K562 (cell line): ENCODE data around the gene ZNF165. TPM values are rescaled to one million over a fixed set of nuclear protein-coding genes. Genes with fewer than 3 reads are reported as not detected.

Experiments
- ARID1B ChIP-seq: fragments of 450-650 bp; IDR thresholded peaks from 2 replicates; pipeline ENCODE4 v1.6.1; 2016; ENCODE audit warnings: antibody characterized with exemption, mild to moderate bottlenecking, inconsistent platforms
- BRF1 ChIP-seq: IDR thresholded peaks from 3 replicates; pipeline ENCODE4 v1.6.1; 2011; ENCODE audit warnings: borderline replicate concordance, mild to moderate bottlenecking; ENCODE audit not compliant: insufficient read length; ENCODE audit errors: extremely low read depth
- CAMTA2 ChIP-seq: fragments of 250-450 bp; sonication (Bioruptor Pico); conservative IDR thresholded peaks from 2 replicates; pipeline ENCODE4 v1.5.1; 2022
- ETV5 ChIP-seq: sonication (generic); formaldehyde crosslinking; IDR thresholded peaks from 2 replicates; pipeline ENCODE4 v1.4.0; 2020; ENCODE audit warnings: low read depth, mild to moderate bottlenecking, missing genetic modification reagents
- JUND ChIP-seq, 2 experiments: IDR thresholded peaks; 2 replicates in 1 of 2; 3 replicates in 1 of 2; pipeline ENCODE4 v1.6.1; 2011; ENCODE audit warnings: borderline replicate concordance in 2 of 2, low read depth in 2 of 2, low read length in 2 of 2, improper control_type of control experiment in 1 of 2, missing biosample characterization in 1 of 2, missing genetic modification characterization in 1 of 2, missing genetic modification reagents in 1 of 2
- MNT ChIP-seq, 2 experiments: fragments of 450-650 bp; conservative IDR thresholded peaks; 2 replicates each; pipeline ENCODE4 v1.6.1; 2017; ENCODE audit warnings: mild to moderate bottlenecking in 2 of 2, moderate library complexity in 2 of 2
- NCOA2 ChIP-seq, 2 experiments: fragments of 450-650 bp; IDR thresholded peaks; 2 replicates each; pipeline ENCODE4 v1.6.1; 2018; ENCODE audit warnings: mild to moderate bottlenecking in 2 of 2, moderate library complexity in 1 of 2; ENCODE audit not compliant: partially characterized antibody in 2 of 2
- NR2C2 ChIP-seq, 2 experiments: fragments of 200-800 bp in 1 of 2; sonication (Bioruptor generic) in 1 of 2; sonication (generic) in 1 of 2; formaldehyde crosslinking in 1 of 2; IDR thresholded peaks; 2 replicates each; pipeline versions ENCODE4 v1.6.1 to v1.8.0; 2016 to 2022; ENCODE audit warnings: mild to moderate bottlenecking in 1 of 2, missing compliant biosample characterization in 1 of 2, missing genetic modification characterization in 1 of 2, missing genetic modification reagents in 1 of 2
- POLR2B ChIP-seq: fragments of 450-650 bp; IDR thresholded peaks from 2 replicates; pipeline ENCODE4 v1.6.1; 2018; ENCODE audit warnings: low read depth; ENCODE audit not compliant: partially characterized antibody
- RBM14 ChIP-seq: fragments of 200-400 bp; formaldehyde crosslinking; IDR thresholded peaks from 2 replicates; pipeline ENCODE4 v1.6.1; 2018; ENCODE audit warnings: low read depth, mild to moderate bottlenecking, low read length, moderate library complexity, borderline replicate concordance; ENCODE audit not compliant: insufficient read depth
- SMARCC2 ChIP-seq: fragments of 450-650 bp; IDR thresholded peaks from 2 replicates; pipeline ENCODE4 v1.6.1; 2017; ENCODE audit warnings: antibody characterized with exemption, moderate library complexity, mild to moderate bottlenecking, low read depth
- TOE1 ChIP-seq, 2 experiments: fragments of 450-650 bp in 1 of 2; sonication (generic) in 1 of 2; formaldehyde crosslinking in 1 of 2; IDR thresholded peaks; 2 replicates each; pipeline versions ENCODE4 v1.7.1 to v1.8.0; 2016 to 2022; ENCODE audit warnings: borderline replicate concordance in 2 of 2, mild to moderate bottlenecking in 2 of 2, antibody characterized with exemption in 1 of 2, inconsistent platforms in 1 of 2, low read depth in 1 of 2, missing genetic modification reagents in 1 of 2, moderate library complexity in 1 of 2
- ZC3H4 ChIP-seq: sonication (generic); formaldehyde crosslinking; IDR thresholded peaks from 2 replicates; pipeline ENCODE4 v1.9.0; 2021; ENCODE audit warnings: missing genetic modification reagents, borderline replicate concordance
- ZNF146 ChIP-seq: IDR thresholded peaks from one replicate; pipeline ENCODE4 v1.6.1; 2018; ENCODE audit warnings: missing compliant biosample characterization; ENCODE audit not compliant: unreplicated experiment
- ZNF239 ChIP-seq: fragments of 250-450 bp; sonication (Bioruptor Pico); IDR thresholded peaks from 2 replicates; pipeline ENCODE4 v1.4.0; 2020; ENCODE audit warnings: mild to moderate bottlenecking
- ZNF561 ChIP-seq: fragments of 450-650 bp; formaldehyde crosslinking; conservative IDR thresholded peaks from 2 replicates; pipeline ENCODE4 v1.4.0; 2020; ENCODE audit warnings: mild to moderate bottlenecking, moderate library complexity
- polyA plus RNA-seq, 8 experiments: library from polyadenylated mRNA; depleted of rRNA in 4 of 8; stranded (reverse) in 5 of 8; unstranded in 3 of 8; fragments of >200 nt; fragmentation: Nextera tagmentation in 2 of 8; fragmentation: Illumina TruSeq in 1 of 8; extraction: Ambion mirVana in 2 of 8; extraction: Trizol in 1 of 8; gene quantifications; 2 replicates each; pipeline versions ENCODE4 v1.2.1 to v1.2.3, GENCODE V29; 2011 to 2014; ENCODE audit warnings: inconsistent platforms in 1 of 8, missing spikeins in 1 of 8
- total RNA-seq, 7 experiments: library from RNA; depleted of rRNA in 6 of 7; stranded (reverse); fragments of >200 nt in 6 of 7; fragmentation: Illumina TruSeq in 2 of 7; extraction: Trizol in 2 of 7; gene quantifications; 2 replicates each; pipeline versions ENCODE4 v1.2.1 to v1.2.3, GENCODE V29; 2011 to 2021; ENCODE audit warnings: low replicate concordance in 1 of 7
- TF ChIP-seq, protein P1 (sequence below): fragments of 450-650 bp; IDR thresholded peaks from 2 replicates; pipeline ENCODE4 v1.6.1; 2018; ENCODE audit not compliant: partially characterized antibody
- TF ChIP-seq, protein P2 (sequence below): sonication (generic); formaldehyde crosslinking; IDR thresholded peaks from 2 replicates; pipeline ENCODE4 v1.9.0; 2022; ENCODE audit warnings: mild to moderate bottlenecking, missing genetic modification reagents

Gene ZNF165
- total and polyA plus RNA-seq, 9 of the 15 experiments (the other 6 are each of a cell fraction or from before 2014, with no cell fraction given) = 0.82 to 3.6 (median 1.2) TPM

DNA sequence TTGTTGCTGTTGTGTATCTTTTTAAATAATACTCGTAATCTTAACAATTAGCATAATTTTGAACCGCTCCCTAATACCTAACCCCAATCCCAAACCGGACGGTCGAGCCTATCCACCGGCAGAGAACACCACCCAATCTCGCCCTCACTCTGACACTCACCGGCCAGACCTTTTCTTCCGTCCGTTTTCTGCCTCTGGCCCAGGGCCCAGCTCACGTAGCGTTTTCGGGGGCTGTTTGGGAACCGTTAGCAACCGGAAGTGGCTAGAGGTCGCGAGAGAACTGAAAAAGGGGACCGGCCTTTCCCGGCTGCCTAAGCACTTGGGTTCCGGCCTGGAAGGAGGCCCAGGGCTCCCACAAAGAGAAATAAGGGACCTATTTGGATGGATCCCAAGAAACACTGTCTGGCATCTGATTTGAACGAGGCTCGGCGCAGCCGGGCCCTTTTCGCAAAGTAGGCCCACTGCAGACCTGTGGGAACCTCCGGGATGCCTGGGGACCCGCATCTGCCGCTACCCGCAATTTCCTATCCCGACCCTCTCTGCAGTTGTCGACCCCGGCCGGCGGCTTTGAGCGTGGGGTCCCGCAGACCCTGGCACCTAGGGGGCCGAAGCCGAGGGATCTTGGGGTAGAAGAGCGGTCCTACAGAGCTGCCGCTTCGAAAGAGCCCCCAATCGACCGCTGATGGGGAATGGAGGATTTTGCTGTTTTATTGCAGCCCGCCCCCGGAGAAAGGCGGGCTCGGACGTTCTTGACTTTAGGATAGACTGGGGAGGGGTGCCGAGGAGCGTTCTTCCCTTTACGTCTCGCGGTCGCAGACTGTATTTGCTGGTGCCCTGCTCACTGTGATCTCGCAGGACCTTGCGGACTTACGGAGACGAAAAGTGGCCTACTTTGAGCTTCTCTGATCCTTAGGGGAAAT is 56.5 kb downstream of the ZNF165 start (continued):
- TF ChIP-seq, protein P1, sequence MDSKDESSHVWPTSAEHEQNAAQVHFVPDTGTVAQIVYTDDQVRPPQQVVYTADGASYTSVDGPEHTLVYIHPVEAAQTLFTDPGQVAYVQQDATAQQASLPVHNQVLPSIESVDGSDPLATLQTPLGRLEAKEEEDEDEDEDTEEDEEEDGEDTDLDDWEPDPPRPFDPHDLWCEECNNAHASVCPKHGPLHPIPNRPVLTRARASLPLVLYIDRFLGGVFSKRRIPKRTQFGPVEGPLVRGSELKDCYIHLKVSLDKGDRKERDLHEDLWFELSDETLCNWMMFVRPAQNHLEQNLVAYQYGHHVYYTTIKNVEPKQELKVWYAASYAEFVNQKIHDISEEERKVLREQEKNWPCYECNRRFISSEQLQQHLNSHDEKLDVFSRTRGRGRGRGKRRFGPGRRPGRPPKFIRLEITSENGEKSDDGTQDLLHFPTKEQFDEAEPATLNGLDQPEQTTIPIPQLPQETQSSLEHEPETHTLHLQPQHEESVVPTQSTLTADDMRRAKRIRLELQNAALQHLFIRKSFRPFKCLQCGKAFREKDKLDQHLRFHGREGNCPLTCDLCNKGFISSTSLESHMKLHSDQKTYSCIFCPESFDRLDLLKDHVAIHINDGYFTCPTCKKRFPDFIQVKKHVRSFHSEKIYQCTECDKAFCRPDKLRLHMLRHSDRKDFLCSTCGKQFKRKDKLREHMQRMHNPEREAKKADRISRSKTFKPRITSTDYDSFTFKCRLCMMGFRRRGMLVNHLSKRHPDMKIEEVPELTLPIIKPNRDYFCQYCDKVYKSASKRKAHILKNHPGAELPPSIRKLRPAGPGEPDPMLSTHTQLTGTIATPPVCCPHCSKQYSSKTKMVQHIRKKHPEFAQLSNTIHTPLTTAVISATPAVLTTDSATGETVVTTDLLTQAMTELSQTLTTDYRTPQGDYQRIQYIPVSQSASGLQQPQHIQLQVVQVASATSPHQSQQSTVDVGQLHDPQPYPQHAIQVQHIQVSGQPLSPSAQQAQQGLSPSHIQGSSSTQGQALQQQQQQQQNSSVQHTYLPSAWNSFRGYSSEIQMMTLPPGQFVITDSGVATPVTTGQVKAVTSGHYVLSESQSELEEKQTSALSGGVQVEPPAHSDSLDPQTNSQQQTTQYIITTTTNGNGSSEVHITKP = peak; percentile 67
- TF ChIP-seq ETV5 (CRISPR knock-in tag) (peak; percentile 76; the same call in 1 of the 2 replicates), ZC3H4 (CRISPR knock-in tag) (no peak), ZNF239 (peak; percentile 67), JUND (IDR thresholded peaks at IDR 0.05; ENCODE audit: borderline replicate concordance, low read depth, low read length) (peak; percentile 85), JUND (tag; IDR thresholded peaks at IDR 0.05; ENCODE audit: borderline replicate concordance, low read depth, low read length) (peak; percentile 69; the same call in 1 of the 3 replicates), NCOA2 (IDR thresholded peaks at IDR 0.05; ENCODE audit: partially characterized antibody in 2 of 2) (peak in 1 of 2 experiments; percentile 64), MNT (conservative IDR thresholded peaks at IDR 0.05) (peak; percentile 66 to 87; a peak in 3 of 4 replicates), POLR2B (peak; percentile 87), ZNF561 (CRISPR knock-in tag) (no peak), ZNF146 (CRISPR knock-in tag) (no peak), ARID1B (peak; percentile 54), CAMTA2 (0 out of 2 replicates have a peak, but pooled peaks have one; percentile 21), SMARCC2 (no peak), TOE1 (IDR thresholded peaks at IDR 0.05; ENCODE audit: borderline replicate concordance) (peak; percentile 91), TOE1 (CRISPR knock-in tag; IDR thresholded peaks at IDR 0.05; ENCODE audit: borderline replicate concordance, low read depth) (peak; percentile 26; the same call in 1 of the 2 replicates), RBM14 (no peak), BRF1 (no peak), NR2C2 (CRISPR knock-in tag; IDR thresholded peaks at IDR 0.05) (peak; percentile 92), NR2C2 (tag; IDR thresholded peaks at IDR 0.05) (peak; percentile 99)
- TF ChIP-seq, protein P2, sequence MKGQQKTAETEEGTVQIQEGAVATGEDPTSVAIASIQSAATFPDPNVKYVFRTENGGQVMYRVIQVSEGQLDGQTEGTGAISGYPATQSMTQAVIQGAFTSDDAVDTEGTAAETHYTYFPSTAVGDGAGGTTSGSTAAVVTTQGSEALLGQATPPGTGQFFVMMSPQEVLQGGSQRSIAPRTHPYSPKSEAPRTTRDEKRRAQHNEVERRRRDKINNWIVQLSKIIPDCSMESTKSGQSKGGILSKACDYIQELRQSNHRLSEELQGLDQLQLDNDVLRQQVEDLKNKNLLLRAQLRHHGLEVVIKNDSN = no peak
